HG02870 (cell line): ENCODE results near the gene EIF3I.

Experiments
- ATAC-seq: cut with Tn5 transposase; IDR thresholded peaks from one replicate; pipeline ENCODE4 v1.9.1; 2021; ENCODE audit warnings: mild to moderate bottlenecking, moderate library complexity; ENCODE audit not compliant: unreplicated experiment

Gene EIF3I

DNA sequence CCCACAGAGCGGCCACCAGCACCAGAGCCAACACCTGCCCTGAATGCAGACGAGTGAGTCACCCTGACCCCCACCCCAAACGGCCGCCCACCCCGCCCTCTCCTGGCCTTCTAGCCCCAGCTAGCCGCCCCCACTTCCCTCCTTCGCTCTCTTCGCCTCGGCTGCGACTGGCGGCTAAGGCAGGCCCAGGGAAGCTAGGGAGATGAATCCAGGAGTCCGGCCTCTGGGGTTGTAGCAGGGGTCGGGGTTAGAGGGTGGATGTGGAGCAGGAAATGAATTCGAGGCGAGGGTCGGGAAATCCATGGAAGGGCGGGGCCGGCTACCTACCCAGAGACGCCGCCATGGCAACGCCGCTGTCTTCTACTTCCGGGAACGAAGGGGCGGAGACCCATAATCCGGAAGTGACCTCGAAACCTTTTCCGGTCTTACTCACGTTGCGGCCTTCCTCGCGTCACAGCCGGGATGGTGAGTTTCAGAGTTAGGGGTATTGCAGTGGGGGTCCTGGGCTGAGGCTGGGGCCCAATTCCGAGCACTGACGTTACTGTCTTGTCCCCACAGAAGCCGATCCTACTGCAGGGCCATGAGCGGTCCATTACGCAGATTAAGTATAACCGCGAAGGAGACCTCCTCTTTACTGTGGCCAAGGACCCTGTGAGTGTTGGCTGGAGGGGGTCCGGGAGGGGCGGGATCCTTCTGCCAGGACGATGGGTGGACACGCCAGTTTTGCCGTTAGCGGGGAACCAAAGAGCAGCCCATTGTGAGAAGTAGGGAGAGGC lies at the start of gene EIF3I, which contains the start of gene TMEM234:
Gene EIF3I (plus strand): TSS at position 428 of the 776 bp plus-strand sequence. CDS start 35 bp downstream, at position 463.
Gene TMEM234 (minus strand): TSS at position 374 of the 776 bp plus-strand sequence. CDS start 31 bp downstream, at position 343.
- peak; percentile 94 for ATAC-seq

DNA sequence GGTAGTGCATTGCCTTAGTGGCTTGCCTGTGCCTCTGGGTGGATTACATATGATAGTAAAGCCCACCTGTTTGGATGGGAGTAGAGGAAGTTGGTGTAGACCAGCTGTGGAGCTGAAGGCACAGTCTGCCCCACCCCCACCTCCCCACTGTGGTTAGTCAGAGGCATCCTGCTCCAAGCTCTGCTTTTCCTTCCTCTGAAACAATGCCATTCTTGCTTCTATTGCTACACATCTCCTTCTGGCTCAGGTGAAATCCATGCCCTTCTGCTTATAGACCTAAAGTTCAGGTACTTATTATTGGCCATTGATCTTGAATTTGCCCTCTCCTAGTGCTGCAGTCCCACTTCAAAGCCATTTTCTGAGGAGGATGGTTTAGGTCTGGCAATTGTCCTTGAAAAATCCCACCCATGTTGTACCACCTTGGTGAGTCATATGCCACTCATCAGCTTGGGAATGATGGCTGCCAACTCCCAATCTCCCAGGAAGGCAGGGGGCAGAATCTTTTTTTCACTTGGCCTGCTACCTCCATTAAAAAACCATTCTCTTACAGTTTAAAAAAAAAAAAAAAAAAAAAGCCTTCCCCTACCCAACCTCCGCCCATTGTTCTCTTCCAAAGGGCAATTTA lies 49.5 kb upstream of the EIF3I start:
- no peak for ATAC-seq

DNA sequence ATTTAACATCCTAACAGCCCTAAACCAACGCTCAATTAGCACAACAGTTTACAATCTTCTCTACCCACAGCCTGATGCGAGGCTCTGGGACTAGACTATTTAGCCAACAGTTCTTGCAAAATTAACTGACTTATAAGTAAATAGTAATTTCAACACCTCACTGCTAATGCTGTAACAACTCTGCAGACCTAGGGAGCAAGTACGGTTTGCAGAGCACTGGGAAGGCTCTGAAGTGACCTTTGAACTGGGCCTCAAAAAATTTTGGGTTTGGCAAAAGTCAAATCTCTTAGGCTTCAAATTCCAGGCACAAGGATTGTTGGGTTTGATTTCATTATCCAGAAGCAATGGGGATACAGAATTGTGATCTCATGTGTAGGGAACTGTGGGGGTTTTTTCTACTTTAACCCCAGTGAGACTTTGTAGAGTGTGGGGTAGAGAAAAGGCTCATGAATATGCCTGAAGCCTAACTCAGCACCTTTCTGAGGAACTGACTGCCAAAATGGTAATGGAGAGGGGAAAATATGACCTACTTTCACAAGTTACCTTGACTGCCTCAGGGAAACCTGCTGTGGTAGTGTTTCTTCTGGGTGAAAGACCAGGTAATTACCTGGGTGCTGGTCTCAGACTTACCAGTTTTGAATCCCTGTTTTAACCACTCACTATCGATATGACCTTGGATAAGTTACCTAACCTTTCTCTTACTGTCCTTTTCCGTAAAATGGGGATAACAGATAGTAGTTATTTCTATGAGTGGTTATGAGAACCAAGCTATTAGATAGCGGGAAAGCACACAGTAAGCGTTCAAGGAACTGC lies 43.6 kb upstream of the EIF3I start:
- no peak for ATAC-seq

DNA sequence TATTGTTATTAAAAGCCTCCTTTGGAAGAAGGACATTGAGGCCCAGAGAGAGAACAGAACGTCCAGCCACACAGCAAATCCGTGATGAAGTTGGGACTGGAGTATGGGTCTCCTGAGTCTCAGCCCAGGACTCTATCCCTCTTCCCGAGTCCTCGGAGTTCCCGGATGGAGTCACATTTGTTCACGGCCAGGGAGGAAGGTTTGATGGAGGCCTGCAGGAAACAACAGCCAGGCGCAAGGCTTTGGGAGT lies 43.1 kb upstream of the EIF3I start:
- ATAC-seq: no peak

DNA sequence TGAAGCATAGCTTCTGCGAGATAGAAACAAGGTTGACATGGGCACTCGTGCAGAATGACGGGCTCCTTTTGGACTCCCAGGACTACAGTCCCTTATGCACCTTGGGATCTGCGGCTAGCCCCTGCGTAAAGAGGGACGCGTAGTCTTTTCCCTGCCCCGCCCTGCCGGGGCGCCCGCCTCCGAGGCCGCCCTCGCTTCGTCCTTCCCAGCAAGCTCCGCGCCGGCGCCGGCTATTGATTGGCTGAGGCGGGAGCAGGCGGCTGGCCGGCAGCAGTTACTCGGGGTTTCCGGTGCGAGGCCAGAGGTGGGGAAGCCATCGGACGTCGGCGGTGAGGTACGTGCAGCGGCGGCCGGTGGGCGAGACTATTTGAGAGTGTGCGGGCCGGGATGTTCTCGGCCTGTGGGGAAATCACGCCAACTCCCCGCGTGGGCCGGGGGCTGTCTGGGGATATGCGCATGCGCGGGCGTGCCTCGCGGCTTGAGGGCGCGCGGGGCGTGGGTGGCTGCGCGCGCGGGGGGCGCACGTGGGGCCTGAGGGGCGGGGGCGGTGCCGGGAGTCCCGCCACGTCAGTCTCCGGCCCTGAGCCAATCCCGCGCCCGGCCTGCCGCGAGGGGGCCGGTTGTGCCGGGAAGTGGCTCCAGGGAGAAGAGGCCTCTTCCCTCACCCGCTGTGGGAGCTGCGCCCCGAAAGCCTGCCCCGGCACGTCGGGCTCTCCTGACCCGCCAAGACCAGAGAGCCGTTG lies 42.6 kb upstream of the EIF3I start, which contains the start of gene TXLNA:
Gene TXLNA (plus strand): TSS at position 233 of the 743 bp plus-strand sequence. CDS start 671 bp downstream, outside the sequence.
- peak; percentile 83 for ATAC-seq

DNA sequence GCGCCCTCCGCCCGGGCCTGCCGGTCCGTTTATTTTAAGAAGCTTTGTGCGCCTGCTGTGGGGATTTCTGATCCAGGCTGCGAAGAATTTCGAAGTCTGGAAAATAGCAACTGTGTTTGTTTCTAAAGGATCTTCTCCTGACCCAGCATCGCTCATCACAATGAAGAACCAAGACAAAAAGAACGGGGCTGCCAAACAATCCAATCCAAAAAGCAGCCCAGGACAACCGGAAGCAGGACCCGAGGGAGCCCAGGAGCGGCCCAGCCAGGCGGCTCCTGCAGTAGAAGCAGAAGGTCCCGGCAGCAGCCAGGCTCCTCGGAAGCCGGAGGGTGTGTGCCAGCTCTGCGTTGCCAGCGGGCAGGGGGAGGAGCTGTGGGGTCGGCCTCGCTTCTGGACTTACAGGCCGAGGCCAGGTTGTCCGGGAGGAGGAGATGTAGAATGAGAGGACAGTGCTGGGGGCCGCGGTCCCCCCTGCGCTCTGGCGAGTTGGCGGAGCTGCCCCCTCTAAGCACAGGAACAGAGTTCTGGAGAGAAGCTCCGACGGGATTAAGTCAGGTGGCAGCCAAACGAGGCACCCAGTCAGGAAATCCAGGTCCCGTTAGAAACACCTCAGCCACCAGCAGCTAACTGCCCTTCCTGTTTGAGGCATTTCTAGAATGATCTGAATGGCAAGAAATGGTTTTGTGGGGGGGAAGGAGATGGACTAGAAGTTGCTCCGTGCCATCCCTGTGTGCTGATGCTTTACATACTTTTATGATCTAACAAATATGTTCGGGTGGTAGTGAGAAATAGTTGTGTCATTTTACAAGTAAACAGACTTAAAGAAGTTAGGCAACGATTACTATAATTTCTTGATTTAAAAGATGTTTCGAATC lies 41.8 kb upstream of the EIF3I start:
- ATAC-seq: no peak

DNA sequence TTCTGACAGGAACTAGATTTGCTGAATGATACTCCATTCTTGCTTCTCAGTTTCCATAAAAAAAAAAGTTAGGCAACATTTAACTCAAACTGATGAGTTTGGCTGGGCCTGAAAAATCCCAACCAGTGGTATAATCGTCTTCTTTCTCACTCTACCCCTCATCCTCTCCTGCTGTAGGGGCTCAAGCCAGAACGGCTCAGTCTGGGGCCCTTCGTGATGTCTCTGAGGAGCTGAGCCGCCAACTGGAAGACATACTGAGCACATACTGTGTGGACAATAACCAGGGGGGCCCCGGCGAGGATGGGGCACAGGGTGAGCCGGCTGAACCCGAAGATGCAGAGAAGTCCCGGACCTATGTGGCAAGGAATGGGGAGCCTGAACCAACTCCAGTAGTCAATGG lies 41.1 kb upstream of the EIF3I start:
- no peak for ATAC-seq

DNA sequence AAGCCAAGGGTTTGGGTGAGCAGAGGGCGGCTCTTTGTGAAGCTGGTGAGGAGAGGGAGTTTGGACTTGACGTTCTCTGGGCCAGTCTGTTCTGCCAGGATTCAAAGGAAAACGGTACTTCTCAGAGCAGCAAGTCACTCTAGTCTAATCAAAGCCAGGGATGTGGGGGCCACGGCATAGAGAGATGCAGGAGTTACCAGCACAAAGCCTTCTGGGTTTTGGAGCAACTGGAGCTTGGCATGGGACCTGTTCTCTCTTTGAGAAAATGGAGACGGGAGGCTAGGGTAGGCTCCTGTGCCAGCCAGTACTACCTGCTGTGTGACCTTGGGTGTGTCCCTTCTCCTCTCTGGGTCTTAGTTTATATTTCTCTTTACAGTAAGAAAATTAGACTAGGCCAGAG lies 40.6 kb upstream of the EIF3I start:
- ATAC-seq: no peak

DNA sequence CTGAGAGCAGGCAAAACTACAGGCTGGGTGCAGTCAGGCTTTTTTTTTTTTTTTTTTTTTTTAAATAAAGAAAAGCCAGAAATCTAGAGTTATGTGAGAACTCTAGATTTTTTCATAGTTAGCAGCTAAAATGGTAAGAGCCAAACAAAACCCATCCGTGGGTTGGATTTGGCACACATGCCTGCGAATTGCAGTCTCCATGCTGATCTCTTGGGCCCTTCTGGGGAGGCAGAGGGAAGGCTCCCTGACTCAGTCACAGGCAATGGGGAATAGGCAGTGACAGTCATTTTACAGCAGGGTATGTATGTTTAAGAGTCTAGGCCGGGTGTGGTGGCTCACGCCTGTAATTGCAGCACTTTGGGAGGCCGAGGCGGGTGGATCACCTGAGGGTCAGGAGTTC lies 40.1 kb upstream of the EIF3I start:
- ATAC-seq: no peak

DNA sequence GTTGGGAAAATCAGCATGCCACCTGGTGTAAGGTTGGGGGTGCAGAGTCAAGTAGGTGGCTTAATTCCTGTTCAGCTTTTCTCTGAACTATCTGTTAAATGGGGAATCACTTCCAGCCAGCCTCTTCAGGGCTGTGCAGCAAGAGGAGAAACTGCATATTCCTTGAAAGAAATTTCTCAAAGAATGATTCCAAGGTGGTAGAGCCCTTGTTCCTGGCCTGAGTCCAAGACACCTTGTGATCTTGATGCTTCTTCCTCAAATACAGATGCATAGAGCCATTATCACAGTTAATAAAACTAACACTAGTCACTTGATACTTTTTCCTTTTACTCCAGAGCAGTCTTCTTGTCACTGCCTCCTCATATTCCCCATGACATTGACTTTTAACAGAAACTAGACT lies 37.6 kb upstream of the EIF3I start:
- no peak for ATAC-seq

DNA sequence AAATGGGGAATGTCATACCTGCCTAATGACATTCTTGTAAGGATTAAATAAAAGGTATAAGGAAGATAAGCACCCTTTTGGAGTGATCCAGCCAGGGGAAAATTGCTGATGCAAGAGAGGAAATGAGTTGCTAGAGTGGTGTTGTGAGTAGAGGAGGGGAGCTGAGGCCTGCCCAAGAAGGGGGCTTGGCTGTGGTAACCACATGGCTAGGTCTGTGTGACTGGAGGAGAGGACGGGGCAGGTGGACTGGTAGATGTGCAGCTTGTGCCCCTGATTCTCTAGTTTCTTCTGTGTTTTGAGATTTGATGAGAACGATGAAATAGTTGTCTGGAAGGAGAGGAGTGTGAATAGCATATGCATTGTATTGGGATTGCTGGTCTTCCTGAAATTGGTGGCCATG lies 36.1 kb upstream of the EIF3I start:
- no peak for ATAC-seq

DNA sequence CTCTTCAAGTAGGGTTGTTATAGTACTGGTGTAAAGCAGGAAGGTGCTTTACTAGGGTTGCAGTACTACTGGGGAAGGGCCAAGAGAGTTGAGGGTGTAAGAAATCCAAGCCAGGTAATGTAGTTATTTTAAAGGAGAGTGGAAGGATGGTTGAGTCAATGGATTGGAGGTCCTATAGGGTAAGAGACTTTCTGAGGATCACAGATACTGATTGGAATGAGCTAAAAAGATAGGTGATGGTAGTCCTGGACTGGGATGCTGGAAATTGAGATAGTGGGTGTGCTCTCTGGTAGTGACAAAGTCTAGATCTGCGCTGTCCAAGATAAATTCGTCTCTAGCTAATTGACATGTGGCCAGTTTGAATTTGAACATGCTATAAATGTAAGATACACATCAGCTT lies 35.7 kb upstream of the EIF3I start:
- no peak for ATAC-seq

DNA sequence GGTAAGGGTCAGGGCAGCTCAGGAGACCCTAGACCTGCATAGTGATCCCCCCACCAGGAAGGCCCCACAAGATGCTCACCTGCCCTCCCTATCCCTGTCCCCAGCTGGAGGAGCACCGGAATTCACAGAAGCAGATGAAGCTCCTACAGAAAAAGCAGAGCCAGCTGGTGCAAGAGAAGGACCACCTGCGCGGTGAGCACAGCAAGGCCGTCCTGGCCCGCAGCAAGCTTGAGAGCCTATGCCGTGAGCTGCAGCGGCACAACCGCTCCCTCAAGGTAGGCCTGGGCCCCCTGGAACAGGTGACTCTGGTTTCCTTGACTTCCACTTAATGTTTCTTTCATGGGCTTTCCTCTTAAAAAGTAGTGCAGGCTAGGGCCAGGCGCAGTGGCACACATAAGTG lies 34.4 kb upstream of the EIF3I start:
- ATAC-seq: no peak

DNA sequence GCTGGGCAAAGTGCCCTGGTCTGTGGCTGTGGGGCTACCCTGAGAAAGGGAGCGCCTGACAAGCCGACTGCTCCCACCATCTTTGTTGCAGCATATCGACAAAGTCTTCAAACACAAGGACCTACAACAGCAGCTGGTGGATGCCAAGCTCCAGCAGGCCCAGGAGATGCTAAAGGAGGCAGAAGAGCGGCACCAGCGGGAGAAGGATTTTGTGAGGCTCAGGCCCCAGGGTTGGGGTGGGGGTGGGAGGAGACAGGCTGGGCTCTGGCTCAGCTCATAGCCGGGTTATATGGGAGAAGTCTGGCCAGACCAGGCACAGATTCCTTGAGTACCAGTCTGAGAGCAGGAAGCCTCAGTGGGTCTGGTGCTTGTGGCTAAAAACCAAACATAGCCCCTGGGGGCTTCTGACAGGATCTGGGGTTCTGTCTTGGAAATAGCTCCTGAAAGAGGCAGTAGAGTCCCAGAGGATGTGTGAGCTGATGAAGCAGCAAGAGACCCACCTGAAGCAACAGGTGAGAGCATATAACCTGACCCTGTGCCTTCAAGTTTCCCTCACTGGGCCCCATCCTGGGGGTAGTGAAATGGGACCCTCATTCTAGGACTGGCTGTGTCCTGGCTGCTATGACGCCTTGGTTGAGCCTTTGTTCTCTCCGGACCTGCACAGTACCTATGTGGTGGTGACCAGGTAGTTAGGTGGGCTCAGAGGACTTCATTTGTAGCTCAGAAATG lies 29.8 kb upstream of the EIF3I start:
- no peak for ATAC-seq

DNA sequence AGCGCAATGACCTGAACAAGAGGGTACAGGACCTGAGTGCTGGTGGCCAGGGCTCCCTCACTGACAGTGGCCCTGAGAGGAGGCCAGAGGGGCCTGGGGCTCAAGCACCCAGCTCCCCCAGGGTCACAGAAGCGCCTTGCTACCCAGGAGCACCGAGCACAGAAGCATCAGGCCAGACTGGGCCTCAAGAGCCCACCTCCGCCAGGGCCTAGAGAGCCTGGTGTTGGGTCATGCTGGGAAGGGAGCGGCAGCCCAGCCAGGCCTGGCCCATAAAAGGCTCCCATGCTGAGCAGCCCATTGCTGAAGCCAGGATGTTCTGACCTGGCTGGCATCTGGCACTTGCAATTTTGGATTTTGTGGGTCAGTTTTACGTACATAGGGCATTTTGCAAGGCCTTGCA lies 27.2 kb upstream of the EIF3I start:
- ATAC-seq: no peak

DNA sequence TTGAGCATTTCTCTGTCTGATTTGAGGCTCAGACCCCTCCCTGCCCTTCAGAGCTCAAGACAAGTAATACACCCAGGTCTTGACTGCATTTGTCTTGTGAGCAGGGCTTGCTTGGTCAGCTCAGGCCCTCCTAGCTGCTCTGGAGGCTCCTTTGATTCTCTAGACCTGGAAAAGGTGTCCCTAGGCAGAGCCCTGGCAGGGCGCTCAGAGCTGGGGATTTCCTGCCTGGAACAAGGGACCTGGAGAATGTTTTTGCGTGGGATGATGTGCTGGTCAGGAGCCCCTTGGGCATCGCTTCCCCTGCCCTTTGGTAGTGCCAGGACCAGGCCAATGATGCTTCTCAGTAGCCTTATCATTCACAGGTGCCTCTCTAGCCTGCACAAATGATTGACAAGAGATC lies 26.7 kb upstream of the EIF3I start:
- ATAC-seq: no peak

DNA sequence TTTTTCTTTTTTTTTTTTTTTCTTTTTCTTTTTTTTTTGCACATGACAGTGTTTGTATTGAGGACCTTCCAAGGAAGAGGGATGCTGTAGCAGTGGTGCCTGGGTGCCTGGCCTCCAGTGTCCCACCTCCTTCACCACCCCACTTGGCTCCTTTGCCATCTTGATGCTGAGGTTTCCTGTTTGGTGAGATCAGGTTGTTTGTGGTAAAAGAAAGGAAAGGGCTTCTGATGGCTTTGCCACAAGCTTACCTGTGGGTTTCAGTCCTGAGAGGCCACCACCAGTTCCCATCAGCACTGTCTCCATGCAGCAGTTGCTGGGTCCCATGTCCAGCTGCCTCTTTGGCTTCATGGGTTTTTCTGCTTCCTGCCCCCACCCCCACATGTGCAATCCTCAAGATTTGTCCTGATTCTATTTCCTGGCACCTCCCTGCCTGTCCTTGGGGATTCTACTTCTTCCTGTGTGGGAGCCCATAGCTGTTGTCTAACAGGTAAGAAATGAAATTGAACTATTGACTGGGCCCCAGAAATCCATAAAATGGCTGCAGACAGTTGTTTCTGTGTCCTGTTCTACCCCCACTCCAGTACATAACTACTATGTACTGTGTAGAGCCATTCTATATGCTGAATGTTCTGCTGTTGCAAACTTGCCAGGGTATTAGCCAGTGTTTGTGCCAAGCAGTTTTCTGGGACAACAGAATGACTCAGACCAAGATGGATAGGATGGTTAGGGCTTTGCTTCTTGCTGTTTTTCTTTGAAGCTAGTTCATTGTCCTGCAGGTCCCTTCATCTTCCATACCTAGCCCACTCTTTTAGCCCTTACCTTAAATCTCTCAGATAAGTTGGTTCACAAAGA lies 26.0 kb upstream of the EIF3I start:
- no peak for ATAC-seq

DNA sequence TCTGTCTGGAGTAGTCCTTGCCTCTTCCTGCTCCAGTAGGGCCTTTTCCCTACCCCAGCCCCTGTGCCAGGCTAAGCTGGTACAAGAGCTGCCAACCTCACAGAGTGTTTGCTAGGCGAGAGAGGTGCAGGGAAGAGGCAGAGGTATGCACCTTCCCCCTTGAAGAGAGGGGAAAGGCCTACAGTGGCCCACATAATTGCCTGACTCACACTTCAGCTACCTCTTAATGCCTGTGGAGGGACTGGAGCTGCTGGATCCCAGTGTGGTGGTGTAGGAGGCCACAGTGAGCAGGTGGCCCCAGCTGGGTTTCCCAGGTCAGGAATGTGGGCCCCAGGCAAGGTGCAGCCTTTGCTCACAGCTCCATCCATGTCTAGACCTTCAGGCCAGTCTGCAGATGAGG lies 25.1 kb upstream of the EIF3I start:
- ATAC-seq: no peak

DNA sequence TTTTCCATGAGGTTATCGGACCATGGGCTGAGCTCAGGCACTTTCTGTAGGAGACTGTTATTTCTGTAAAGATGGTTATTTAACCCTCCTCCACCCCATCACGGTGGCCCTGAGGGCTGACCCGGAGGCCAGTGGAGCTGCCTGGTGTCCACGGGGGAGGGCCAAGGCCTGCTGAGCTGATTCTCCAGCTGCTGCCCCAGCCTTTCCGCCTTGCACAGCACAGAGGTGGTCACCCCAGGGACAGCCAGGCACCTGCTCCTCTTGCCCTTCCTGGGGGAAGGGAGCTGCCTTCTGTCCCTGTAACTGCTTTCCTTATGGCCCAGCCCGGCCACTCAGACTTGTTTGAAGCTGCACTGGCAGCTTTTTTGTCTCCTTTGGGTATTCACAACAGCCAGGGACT lies 24.4 kb upstream of the EIF3I start:
- ATAC-seq: no peak
